Breast epithelium (tissue), 3 donors: ENCODE data around the gene SNPH.

ENCODE experiments used
- POLR2AphosphoS5 ChIP-seq, 3 donors: sonication (generic); formaldehyde crosslinking; IDR thresholded peaks; one replicate each; pipeline ENCODE4 v1.6.1; 2017; ENCODE audit warnings: antibody characterized with exemption in 3 of 3
- TF ChIP-seq, protein P1 (sequence below), 3 donors: fragments of 450-650 bp; IDR thresholded peaks; one replicate each; pipeline ENCODE4 v1.5.1; 2016 to 2017; ENCODE audit warnings: antibody characterized with exemption in 3 of 3, mild to moderate bottlenecking in 3 of 3, moderate library complexity in 3 of 3

DNA sequence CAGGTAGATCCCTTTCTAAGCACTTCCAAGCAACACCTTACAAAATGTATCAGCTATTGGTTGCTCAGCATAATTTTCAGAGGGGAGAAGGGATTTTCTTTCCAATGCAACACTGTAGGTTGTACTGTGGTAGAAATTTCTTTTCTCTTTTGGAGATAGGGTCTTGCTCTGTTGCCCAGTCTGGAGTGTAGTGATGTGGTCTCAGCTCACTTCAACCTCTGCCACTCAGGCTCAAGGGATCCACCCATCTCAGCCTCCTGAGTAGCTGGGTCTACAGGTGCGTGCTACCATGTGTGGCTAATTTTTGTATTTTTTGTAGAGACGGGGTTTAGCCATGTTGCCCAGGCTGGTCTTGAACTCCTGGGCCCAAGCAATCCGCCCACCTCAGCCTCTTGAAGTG, 24.0 kb upstream of the SNPH start:
- TF ChIP-seq, protein P1, sequence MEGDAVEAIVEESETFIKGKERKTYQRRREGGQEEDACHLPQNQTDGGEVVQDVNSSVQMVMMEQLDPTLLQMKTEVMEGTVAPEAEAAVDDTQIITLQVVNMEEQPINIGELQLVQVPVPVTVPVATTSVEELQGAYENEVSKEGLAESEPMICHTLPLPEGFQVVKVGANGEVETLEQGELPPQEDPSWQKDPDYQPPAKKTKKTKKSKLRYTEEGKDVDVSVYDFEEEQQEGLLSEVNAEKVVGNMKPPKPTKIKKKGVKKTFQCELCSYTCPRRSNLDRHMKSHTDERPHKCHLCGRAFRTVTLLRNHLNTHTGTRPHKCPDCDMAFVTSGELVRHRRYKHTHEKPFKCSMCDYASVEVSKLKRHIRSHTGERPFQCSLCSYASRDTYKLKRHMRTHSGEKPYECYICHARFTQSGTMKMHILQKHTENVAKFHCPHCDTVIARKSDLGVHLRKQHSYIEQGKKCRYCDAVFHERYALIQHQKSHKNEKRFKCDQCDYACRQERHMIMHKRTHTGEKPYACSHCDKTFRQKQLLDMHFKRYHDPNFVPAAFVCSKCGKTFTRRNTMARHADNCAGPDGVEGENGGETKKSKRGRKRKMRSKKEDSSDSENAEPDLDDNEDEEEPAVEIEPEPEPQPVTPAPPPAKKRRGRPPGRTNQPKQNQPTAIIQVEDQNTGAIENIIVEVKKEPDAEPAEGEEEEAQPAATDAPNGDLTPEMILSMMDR (IDR thresholded peaks at IDR 0.05), result no peak
- TF ChIP-seq POLR2AphosphoS5 (IDR thresholded peaks at IDR 0.05), result no peak
